Epithelial cell of esophagus (primary cell): Measurements from ENCODE around the gene UST.

Experiments
- DNase-seq: peaks from one replicate; pipeline ENCODE4 v3.0.0; 2010; ENCODE audit warnings: low read depth
- H3K4me3 ChIP-seq: 2 replicates; pipeline ENCODE4 v1.5.1; 2011; ENCODE audit warnings: mild to moderate bottlenecking, low read length, control low read depth
- TF ChIP-seq, protein P1 (sequence below): IDR thresholded peaks from 2 replicates; pipeline ENCODE4 v1.5.1; 2011; ENCODE audit warnings: low read depth, mild to moderate bottlenecking, low read length, control low read depth, inconsistent platforms; ENCODE audit not compliant: insufficient read depth; ENCODE audit errors: missing control alignments

UST gene

DNA sequence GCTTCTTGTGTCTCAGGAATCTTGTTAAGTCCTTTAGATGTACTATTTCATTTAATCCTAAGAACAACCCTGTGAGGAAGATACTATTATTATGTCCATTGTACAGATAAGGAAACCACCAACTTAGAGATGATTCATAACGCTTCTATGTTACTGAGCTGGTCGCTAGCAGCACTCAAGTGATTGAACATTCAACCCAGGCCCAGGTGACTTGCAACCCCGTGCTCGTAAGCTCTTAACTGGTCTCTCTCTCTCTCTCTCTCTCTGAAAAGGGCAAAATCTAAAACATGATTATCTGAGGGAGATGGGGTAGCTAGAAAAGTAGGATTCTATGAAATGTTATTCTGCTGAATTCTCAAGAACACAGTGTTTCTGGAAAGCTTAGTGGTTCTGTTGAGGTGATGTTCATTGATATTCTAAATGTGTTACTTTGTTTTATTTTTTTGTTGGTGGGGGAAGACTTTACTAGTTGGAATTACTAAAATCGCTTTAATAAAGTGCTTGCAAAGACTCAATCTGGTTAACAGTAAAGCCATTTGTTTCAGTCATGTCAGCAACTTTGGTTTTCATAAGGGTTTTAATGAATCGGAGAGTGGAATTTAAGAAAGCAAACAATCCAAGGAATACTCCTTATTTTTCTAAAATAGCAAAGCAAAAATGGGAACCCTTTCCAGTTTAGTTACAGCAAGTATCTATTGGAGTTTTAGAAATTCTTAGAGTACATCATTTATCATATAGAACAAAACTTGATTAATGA lies 305.7 kb downstream of the UST start:
- H3K4me3 ChIP-seq = no peak overlapping the region
- DNase-seq = peak; percentile 30
- TF ChIP-seq, protein P1, sequence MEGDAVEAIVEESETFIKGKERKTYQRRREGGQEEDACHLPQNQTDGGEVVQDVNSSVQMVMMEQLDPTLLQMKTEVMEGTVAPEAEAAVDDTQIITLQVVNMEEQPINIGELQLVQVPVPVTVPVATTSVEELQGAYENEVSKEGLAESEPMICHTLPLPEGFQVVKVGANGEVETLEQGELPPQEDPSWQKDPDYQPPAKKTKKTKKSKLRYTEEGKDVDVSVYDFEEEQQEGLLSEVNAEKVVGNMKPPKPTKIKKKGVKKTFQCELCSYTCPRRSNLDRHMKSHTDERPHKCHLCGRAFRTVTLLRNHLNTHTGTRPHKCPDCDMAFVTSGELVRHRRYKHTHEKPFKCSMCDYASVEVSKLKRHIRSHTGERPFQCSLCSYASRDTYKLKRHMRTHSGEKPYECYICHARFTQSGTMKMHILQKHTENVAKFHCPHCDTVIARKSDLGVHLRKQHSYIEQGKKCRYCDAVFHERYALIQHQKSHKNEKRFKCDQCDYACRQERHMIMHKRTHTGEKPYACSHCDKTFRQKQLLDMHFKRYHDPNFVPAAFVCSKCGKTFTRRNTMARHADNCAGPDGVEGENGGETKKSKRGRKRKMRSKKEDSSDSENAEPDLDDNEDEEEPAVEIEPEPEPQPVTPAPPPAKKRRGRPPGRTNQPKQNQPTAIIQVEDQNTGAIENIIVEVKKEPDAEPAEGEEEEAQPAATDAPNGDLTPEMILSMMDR = no peak

GRCh38 chr6:149053848-149054558 lies 307.2 kb downstream of the UST start:
- no peak for DNase-seq
- TF ChIP-seq, protein P1 = no peak
- H3K4me3 ChIP-seq = no peak overlapping the region

- H3K4me3 ChIP-seq = no peak overlapping the region
- TF ChIP-seq, protein P1 = no peak
- no peak for DNase-seq
These were observed 307.8 kb downstream of the UST start for GRCh38 chr6:149054559-149055194.

DNA sequence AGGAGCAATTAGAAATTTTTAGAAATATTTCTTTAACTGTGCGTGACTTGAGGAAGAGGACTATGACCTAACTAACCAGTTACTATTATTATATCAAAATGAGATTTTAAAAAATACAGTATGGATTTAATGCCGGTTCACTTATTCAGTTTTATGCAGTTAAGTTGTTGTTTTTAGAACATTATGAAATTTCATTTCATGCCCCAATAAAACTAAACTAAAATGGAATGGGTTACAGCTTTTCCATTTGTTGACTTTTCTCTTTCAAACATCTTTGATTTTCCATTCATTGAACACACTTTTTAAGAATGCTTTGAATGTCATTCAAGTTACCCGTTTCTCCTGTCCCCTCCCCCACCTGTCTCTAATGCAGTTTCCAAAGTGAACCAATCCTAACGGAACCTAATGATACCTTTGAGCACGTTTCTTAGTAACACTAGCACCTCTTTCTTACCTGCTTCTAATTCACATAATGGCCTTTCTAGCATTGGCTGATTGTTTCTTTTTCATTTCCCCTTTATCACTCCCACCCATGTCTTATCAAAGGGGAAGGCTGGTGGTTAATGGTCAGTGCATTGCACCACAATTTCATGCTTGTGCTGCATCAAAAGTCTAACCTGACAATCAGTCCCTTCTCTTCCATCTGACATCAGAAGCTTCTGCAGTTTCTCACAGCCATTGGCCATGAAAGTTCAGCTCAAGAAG lies 308.5 kb downstream of the UST start:
- no peak for DNase-seq
- H3K4me3 ChIP-seq = no peak overlapping the region
- TF ChIP-seq, protein P1 = no peak

DNA sequence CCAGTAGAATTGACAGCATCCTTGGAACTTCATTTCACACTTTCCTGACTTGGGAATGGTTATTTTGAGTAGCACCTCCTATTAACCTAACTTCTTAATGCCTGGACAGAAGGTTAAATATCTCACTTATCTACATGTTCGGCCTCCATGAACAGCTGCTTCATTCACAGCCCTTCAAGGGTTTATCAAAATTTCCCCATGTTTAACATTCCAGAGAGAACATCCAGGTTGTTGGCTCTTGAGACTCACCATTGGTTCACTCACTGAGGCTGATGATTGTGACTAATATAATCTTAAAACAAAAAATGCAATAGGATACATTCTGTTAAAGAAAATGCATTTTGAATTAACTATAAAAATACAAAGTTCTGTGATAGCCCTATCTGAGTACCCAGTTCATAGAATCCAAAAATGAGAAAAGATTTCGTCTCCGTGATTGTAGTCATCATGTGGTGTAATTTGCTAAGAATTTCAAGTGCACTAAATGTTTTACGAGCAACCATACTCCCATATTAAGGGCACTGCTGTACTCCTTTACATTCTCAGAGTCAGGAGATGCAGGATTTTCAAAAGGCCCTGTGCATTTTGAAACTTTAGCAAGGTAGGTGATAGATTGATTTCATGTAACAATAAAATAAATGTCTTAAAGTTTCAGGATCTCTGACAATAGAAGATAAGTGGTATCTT lies 310.1 kb downstream of the UST start:
- DNase-seq = no peak
- no peak overlapping the region for H3K4me3 ChIP-seq
- TF ChIP-seq, protein P1 = no peak

DNA sequence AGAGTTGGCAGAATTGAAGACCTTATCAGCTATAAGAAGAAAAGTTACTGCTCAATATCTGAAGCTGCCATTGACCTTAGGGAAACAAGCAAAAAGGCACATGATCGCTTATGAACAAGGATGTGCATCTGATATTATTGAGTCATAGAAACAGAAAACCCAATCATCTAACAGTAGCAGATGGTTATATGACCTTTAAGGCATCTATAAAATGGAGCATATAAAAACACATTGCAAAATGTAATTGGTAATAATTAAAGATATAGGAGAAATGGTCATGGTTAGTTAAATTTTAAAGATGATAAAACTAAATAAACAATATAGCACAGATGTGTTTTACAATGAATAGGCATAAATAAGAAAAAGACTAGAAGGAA lies 310.6 kb downstream of the UST start:
- DNase-seq = no peak
- TF ChIP-seq, protein P1 = no peak
- H3K4me3 ChIP-seq = no peak overlapping the region
